Kidney (tissue), 14 donors: Measurements from ENCODE around the gene DCHS1. TPM values are rescaled to one million over a fixed set of nuclear protein-coding genes. Genes with fewer than 3 reads are reported as not detected.

Experiments used
- DNase-seq, 5 donors: peaks; one replicate each; pipeline ENCODE4 v3.0.0-alpha.2; 2013 to 2020
- FAIRE-seq: peaks from 2 replicates; lab custom pipeline; 2012; peaks lifted over from hg19 to GRCh38; lab: Jason Lieb, UNC
- H3K27ac ChIP-seq, 2 donors: one replicate each; pipeline ENCODE4 v1.7.0; 2013; ENCODE audit warnings: low read depth in 2 of 2, low read length in 2 of 2, inconsistent platforms in 1 of 2
- H3K27me3 ChIP-seq: one replicate; pipeline ENCODE4 v1.7.1; 2013; ENCODE audit warnings: low read length, inconsistent platforms; ENCODE audit not compliant: control insufficient read depth, insufficient read depth
- H3K36me3 ChIP-seq, 3 donors: one replicate each; pipeline versions ENCODE4 v1.7.0 to v1.7.1; 2013; ENCODE audit warnings: low read length in 3 of 3, control low read depth in 1 of 3, inconsistent platforms in 1 of 3; ENCODE audit not compliant: insufficient read depth in 3 of 3, control insufficient read depth in 2 of 3
- H3K4me1 ChIP-seq, 3 donors: one replicate each; pipeline versions ENCODE4 v1.7.0 to v1.7.1; 2013; ENCODE audit warnings: low read length in 3 of 3, inconsistent platforms in 1 of 3, low read depth in 1 of 3; ENCODE audit not compliant: control insufficient read depth in 2 of 3, insufficient read depth in 2 of 3
- H3K4me3 ChIP-seq, 3 donors: one replicate each; pipeline versions ENCODE4 v1.7.0 to v1.8.1; 2013; ENCODE audit warnings: low read length in 3 of 3, control low read depth in 1 of 3, inconsistent platforms in 1 of 3
- H3K9ac ChIP-seq, 3 donors: one replicate each; pipeline versions ENCODE4 v1.7.0 to v1.7.1; 2013; ENCODE audit warnings: low read length in 3 of 3, control low read depth in 1 of 3, inconsistent platforms in 1 of 3
- H3K9me3 ChIP-seq, 3 donors: one replicate each; pipeline versions ENCODE4 v1.7.0 to v1.7.1; 2013; ENCODE audit warnings: low read length in 3 of 3, control low read depth in 1 of 3, inconsistent platforms in 1 of 3; ENCODE audit not compliant: control insufficient read depth in 2 of 3, insufficient read depth in 1 of 3
- intact Hi-C: fragments of 100-400 bp; cut with DNase I; formaldehyde crosslinking; loops from one replicate; pipeline ENCODE4 v1.11.1; 2022
- polyA plus RNA-seq: library from polyadenylated mRNA; stranded (reverse); fragments of 350-450 nt; fragmentation: Illumina TruSeq; extraction: RNeasy Lipid Tissue Mini Kit (QIAGEN cat#74804); gene quantifications from one replicate; pipeline ENCODE4 v1.2.3, GENCODE V29; 2014; ENCODE audit warnings: low read depth, low replicate concordance; ENCODE audit not compliant: insufficient read depth
- total RNA-seq: library from RNA; stranded (reverse); fragmentation: NEBNext Ultra II Directional; extraction: Animal tissue kit (Norgen Biotek cat#: 25700); gene quantifications from one replicate; pipeline ENCODE4 v1.2.1, GENCODE V29; 2021
- TF ChIP-seq, protein P1 (sequence below): IDR thresholded peaks from 3 replicates; pipeline ENCODE4 v1.5.1; 2012; ENCODE audit warnings: mild to moderate bottlenecking, moderate library complexity, borderline replicate concordance; ENCODE audit not compliant: insufficient read depth; ENCODE audit errors: extremely low read depth
- donor health status: control.
- donor health status: control.
- donor health status: control.
- donor health status: control.
- donor health status: control.
- donor health status: DM: yes; HTN: yes; CAD: no.
- donor health status: Normal renal cell carcinoma (clear cell type).

DCHS1 gene
- total and polyA plus RNA-seq, 2 donors from 2014 or later = 2.4 to 17.0 TPM

DNA sequence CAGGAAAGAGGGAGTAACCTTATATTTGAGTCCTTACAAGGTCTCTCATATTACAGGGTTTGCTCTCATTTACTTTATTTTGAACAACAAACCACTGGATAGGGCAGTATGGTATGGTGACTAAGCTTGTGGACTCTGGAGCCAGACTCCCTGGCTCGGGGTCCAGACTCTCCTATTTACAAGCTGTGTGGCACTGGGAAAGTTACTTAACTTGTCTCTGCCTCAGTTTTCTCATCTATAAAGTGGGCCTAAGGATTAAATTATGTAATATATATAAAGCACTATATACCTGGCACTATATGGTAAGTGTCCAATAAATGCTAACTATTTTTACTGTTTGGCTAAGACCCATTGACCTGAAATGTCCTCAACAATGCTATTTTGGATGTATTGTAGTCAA lies 1.7 kb upstream of the DCHS1 start:
- no peak for FAIRE-seq
- TF ChIP-seq, protein P1, sequence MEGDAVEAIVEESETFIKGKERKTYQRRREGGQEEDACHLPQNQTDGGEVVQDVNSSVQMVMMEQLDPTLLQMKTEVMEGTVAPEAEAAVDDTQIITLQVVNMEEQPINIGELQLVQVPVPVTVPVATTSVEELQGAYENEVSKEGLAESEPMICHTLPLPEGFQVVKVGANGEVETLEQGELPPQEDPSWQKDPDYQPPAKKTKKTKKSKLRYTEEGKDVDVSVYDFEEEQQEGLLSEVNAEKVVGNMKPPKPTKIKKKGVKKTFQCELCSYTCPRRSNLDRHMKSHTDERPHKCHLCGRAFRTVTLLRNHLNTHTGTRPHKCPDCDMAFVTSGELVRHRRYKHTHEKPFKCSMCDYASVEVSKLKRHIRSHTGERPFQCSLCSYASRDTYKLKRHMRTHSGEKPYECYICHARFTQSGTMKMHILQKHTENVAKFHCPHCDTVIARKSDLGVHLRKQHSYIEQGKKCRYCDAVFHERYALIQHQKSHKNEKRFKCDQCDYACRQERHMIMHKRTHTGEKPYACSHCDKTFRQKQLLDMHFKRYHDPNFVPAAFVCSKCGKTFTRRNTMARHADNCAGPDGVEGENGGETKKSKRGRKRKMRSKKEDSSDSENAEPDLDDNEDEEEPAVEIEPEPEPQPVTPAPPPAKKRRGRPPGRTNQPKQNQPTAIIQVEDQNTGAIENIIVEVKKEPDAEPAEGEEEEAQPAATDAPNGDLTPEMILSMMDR = no peak

DNA sequence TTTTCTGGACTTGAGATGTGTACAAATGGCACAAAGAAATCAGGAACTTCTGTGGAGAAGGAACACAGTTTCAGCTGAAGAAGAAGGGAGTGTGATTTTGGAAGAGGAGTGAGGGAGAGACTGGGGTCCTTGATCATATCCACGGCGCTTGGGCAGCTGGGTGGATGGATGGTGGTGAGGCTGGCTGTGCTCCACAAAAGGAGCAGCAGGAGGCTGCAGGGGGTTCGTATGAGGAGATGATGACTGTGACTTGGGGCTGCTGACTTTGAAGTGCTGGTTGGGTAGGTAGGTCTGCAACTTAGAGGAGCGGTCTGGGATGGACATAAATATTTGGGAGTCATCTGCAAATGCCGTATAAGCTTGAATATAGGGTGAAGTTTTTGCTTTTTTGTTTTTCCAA lies 1.3 kb upstream of the DCHS1 start:
- intact Hi-C loops = no loop called here
- DNase-seq (no peak), FAIRE-seq (no peak)
- no peaks in the 10 kb centered on the region for H3K36me3 ChIP-seq
- peak overlapping the region in 1 of 3 donors; percentile 19 for H3K4me3 ChIP-seq
- no peak overlapping the region for H3K27ac ChIP-seq
- TF ChIP-seq, protein P1 = no peak
- no peak overlapping the region for H3K9ac ChIP-seq
- H3K27me3 ChIP-seq = no peaks in the 10 kb centered on the region
- H3K9me3 ChIP-seq = no peaks in the 10 kb centered on the region
- peaks cover 0 to 3% (median 0%) of the 10 kb centered on the region in 3 donors for H3K4me1 ChIP-seq

More for the DNA sequence above, 1.7 kb upstream of the DCHS1 start:
- intact Hi-C loops = no loop called here
- Histone ChIP-seq H3K27me3 (no peaks in the 10 kb centered on the region), H3K27ac (no peak overlapping the region), H3K9me3 (no peaks in the 10 kb centered on the region), H3K4me1 (peaks cover 0 to 3% (median 0%) of the 10 kb centered on the region in 3 donors), H3K4me3 (no peak overlapping the region), H3K9ac (no peak overlapping the region), H3K36me3 (no peaks in the 10 kb centered on the region)
- DNase-seq = no peak

DNA sequence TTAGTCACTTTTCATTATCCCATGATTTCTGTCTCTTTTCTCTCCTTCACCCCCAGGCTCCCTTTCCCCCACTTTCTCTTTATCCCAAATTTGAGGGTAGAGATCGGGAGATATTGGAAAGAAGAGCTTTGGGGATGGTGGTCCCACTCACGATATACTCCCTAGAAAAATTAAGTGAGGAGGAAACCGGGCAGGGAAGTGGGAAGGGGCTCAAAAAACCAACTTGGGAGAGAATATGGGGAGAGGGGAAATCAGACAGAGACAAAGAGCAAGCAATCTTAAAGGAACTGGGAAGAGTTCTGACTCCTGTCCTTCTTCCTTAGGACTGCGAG lies 941 bp upstream of the DCHS1 start:
- peaks cover 0 to 3% (median 0%) of the 10 kb centered on the region in 3 donors for H3K4me1 ChIP-seq
- H3K9me3 ChIP-seq = no peaks in the 10 kb centered on the region
- TF ChIP-seq, protein P1 = no peak
- no peak overlapping the region for H3K27ac ChIP-seq
- H3K36me3 ChIP-seq = no peaks in the 10 kb centered on the region
- intact Hi-C loops = no loop called here
- DNase-seq (no peak), FAIRE-seq (no peak)
- H3K4me3 ChIP-seq = peak overlapping the region in 1 of 3 donors; percentile 85
- H3K9ac ChIP-seq = peak overlapping the region in 1 of 3 donors; percentile 80
- H3K27me3 ChIP-seq = no peaks in the 10 kb centered on the region
